GM18951 (cell line): Measurements from ENCODE around the gene MAGT1.

Experiments used
- POLR2A ChIP-seq: IDR thresholded peaks from 4 replicates; pipeline ENCODE4 v1.6.1; 2011; ENCODE audit warnings: mild to moderate bottlenecking; ENCODE audit not compliant: insufficient read length, insufficient read depth; ENCODE audit errors: extremely low read depth
- in situ Hi-C: fragments of 300-500 bp; cut with MboI; formaldehyde crosslinking; loops from one replicate; pipeline ENCODE4 v1.12.0; 2022; ENCODE audit warnings: low sequenced_read_pairs, mixed read lengths, inconsistent platforms; ENCODE audit not compliant: unreplicated experiment

Gene MAGT1

DNA sequence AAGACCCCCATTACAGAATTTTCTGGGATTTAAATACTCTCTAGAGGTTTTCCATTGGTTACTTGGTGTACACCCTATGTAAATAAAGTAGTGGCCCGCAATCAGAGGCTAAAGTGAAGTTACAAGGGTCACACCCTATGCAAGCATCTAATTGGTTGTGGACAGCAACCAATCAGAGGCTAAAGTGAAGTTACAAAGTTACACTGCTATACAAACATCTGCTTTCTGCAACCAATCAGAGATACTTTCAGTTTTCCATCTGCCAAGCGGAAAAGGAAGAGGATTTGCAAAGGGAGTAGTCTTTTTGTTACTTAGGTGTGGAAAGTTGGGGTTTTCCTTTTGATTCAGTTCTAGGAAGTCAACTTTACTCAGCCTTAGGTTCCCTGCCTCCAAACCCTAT lies 107.2 kb downstream of the MAGT1 start:
- in situ Hi-C loops = no loop called here
- TF ChIP-seq POLR2A = no peak

DNA sequence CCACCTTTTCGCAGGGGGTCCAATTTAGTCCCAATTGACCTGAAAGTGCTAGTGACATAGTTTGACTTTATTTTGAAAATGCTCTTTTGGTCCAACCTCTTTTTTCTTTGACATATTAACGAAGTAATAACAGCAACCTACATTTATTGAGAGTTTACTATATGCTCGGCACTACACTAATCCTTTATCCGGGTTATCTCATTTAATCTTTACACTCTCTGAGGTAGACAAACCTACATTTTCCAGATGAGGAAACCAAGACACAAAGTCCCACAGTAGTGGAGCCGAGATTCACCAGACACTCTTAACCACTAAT lies 108.9 kb downstream of the MAGT1 start:
- TF ChIP-seq POLR2A = no peak
- in situ Hi-C loops = no loop called here

DNA sequence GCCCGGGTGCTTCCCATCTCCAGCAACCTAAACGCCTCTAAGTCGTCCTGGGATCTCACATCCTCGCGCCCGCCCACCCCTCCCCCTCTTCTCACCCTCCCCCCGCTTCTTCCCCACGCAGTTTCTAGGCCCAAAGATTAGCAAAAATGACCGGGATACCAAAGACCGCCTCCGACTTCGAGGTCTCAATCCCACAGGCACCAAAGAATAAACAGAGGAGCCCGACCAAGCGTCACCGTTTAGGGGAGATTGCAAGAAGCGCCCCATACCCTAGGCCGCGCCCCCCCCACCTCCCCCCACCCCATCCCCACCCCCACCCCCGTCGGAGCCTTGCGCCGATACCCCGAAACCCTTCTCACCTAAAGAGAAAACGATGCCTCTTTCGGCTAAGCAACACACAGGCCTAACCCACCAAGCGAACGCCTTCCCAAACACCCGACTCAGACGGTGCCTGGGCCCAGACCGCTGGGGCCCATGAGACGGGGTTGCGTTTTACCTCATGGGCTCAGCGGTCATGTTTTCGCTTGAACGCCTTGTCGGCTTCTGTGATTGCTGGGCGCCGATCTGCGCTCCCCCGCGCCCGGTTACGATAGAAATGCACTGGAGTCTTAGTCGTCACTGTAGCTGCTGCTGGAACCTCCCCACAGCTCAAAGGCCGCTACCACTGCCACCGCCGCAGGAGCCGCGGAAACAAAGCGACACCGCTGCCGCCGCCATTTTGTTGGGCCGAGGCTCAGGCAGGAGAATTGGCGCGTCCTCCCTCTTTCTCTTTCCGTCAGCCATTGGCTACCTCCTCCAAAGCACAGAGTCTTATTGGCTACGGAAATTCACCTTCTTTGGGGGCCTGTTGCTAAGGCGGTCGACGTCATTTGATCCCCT lies 109.5 kb downstream of the MAGT1 start, which contains the start of gene ATRX:
Gene ATRX, minus strand, starts transcription at position 731 of the 879 bp plus-strand sequence. Its CDS starts 215 bp downstream, at position 516.
- in situ Hi-C loops = no loop called here
- peak; percentile 78 for TF ChIP-seq POLR2A

DNA sequence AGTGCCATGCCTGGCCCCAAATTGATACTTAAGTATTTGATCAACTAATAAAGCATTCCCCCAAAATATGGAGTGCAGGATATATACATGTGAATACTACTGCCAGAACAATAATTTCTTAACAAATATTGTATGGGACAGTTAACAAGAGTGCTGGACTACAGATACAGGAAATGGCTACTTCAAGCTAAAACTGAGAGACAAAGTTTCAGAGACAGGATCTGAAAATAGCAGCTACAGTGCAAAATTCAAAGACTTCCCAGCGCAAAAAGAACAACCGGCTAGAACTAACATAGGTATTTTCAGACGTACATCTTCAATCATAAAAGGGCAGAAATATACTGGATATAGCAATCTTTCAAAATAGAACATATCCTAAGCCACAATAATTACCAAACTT lies 115.5 kb downstream of the MAGT1 start:
- TF ChIP-seq POLR2A = no peak
- in situ Hi-C loops = no loop called here

DNA sequence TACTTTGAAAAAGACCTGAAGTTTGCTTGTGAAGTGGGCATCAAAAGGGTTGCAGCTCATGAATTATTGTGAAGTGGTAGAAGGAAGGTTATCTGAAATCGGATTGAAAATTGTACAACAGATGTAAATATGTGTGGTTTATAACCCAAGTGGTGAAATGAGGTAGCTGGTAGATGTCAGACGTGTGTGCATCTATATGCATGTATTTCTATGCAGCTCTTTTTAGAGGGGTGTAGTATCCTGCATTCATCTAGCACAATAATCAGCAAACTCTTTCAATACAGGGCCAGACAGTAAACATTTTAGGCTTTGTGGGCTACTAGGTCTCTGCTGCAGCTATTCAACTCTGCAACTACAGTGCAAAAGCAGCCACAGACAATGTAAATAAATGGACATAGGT lies 118.6 kb downstream of the MAGT1 start:
- no peak for TF ChIP-seq POLR2A

More for the DNA sequence above, 118.6 kb downstream of the MAGT1 start:
- in situ Hi-C loops = no loop called here
